Stomach (tissue), 4 donors: ENCODE measurements around the gene TERC.

ENCODE experiments used
- CTCF ChIP-seq, 7 experiments: fragments of 450-650 bp in 4 of 7; fragments of 200-600 bp in 3 of 7; sonication (generic) in 3 of 7; IDR thresholded peaks; one replicate each; pipeline ENCODE4 v1.5.1; 2016 to 2019; ENCODE audit warnings: antibody characterized with exemption in 7 of 7, control low read depth in 2 of 7, mild to moderate bottlenecking in 1 of 7
- EP300 ChIP-seq: sonication (generic); formaldehyde crosslinking; IDR thresholded peaks from one replicate; pipeline ENCODE4 v1.6.1; 2017; ENCODE audit warnings: antibody characterized with exemption
- POLR2A ChIP-seq, 4 donors: fragments of 450-650 bp; IDR thresholded peaks; one replicate each; pipeline ENCODE4 v1.6.1; 2016; ENCODE audit warnings: antibody characterized with exemption in 4 of 4, control low read depth in 2 of 4, mild to moderate bottlenecking in 1 of 4, moderate library complexity in 1 of 4
- POLR2AphosphoS5 ChIP-seq, 3 donors: sonication (generic); formaldehyde crosslinking; IDR thresholded peaks; one replicate each; pipeline ENCODE4 v1.6.1; 2016; ENCODE audit warnings: antibody characterized with exemption in 3 of 3

DNA sequence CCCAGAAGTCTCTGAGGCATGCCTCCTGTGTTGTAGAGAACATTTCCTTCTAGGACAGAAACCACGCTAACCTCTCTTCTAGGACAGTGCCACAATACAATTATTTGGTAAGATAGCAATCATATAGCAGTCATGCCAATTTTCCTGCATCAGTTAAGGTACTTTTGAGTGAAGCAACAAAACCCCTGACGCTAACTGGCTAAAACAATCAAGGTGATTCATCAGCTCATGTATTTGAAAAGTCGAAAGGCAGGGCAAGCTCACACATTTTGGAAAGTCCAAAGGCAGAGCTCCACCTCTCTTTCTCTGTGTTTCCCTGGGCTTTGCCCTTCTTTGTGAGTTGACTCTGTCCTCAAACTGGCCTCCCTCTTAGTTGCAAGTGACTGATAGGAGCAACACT is 10.1 kb downstream of the TERC start:
- no peak for TF ChIP-seq POLR2A (IDR thresholded peaks at IDR 0.05)
- no peak for TF ChIP-seq CTCF (IDR thresholded peaks at IDR 0.05)
- no peak for TF ChIP-seq EP300
- TF ChIP-seq POLR2AphosphoS5 (IDR thresholded peaks at IDR 0.05): peak in 1 of 3 donors; percentile 7
